ELR (cell line): ENCODE results near the gene SLC27A5.
"Not testable (repeated sequence)": the region's sequence is repeated elsewhere in the genome, so short reads cannot be mapped to it uniquely, and the experiment has no call there.

Experiments
- DNase-seq: peaks from one replicate; pipeline ENCODE4 v3.0.0-alpha.2; 2015; ENCODE audit warnings: low read depth

The SLC27A5 gene

GRCh38 chr19:58497634-58498170 is 14.1 kb downstream of the SLC27A5 start:
- no peak for DNase-seq

- no peak for DNase-seq
Measured at GRCh38 chr19:58492265-58492664, 19.5 kb downstream of the SLC27A5 start.

GRCh38 chr19:58491393-58491792 is 20.4 kb downstream of the SLC27A5 start:
- DNase-seq = no peak

GRCh38 chr19:58484349-58484748 is 27.4 kb downstream of the SLC27A5 start:
- peak; percentile 17 for DNase-seq

- DNase-seq = no peak
Measured at GRCh38 chr19:58483776-58484175, 28.0 kb downstream of the SLC27A5 start.

GRCh38 chr19:58482372-58482771 is 29.4 kb downstream of the SLC27A5 start:
- no peak for DNase-seq

- no peak for DNase-seq
Measured at GRCh38 chr19:58480831-58481230, 31.0 kb downstream of the SLC27A5 start.

GRCh38 chr19:58480481-58480830 is 31.3 kb downstream of the SLC27A5 start:
- no peak for DNase-seq

- no peak for DNase-seq
Measured at GRCh38 chr19:58479736-58480480, 31.9 kb downstream of the SLC27A5 start.

- no peak for DNase-seq
Measured at GRCh38 chr19:58479303-58479702, 32.5 kb downstream of the SLC27A5 start.

- no peak for DNase-seq
Measured at GRCh38 chr19:58477871-58478270, 33.9 kb downstream of the SLC27A5 start.

GRCh38 chr19:58477130-58477529 is 34.7 kb downstream of the SLC27A5 start:
- DNase-seq = no peak

GRCh38 chr19:58476498-58477015 is 35.2 kb downstream of the SLC27A5 start:
- peak; percentile 43 for DNase-seq

- DNase-seq = peak; percentile 94
Measured at GRCh38 chr19:58475714-58476497, 35.9 kb downstream of the SLC27A5 start, which contains the start of gene ZNF446. Gene ZNF446 (plus strand): TSS chr19:58476352. CDS start chr19:58477219, 867 bp downstream.

GRCh38 chr19:58474997-58475713 is 36.6 kb downstream of the SLC27A5 start:
- DNase-seq = no peak

- DNase-seq = peak; percentile 59
Measured at GRCh38 chr19:58474291-58474996, 37.3 kb downstream of the SLC27A5 start.

- no peak for DNase-seq
Measured at GRCh38 chr19:58473775-58474174, 38.0 kb downstream of the SLC27A5 start.

- no peak for DNase-seq
Measured at GRCh38 chr19:58471736-58472135, 40.1 kb downstream of the SLC27A5 start.

GRCh38 chr19:58470837-58471543 is 40.8 kb downstream of the SLC27A5 start:
- not testable (repeated sequence) for DNase-seq

- DNase-seq = no peak
Measured at GRCh38 chr19:58469241-58470013, 42.4 kb downstream of the SLC27A5 start.
